ENCODE results near the gene LEKR1. TPM values are rescaled to one million over a fixed set of nuclear protein-coding genes. Genes with fewer than 3 reads are reported as not detected.

The LEKR1 gene
- total RNA-seq, 1 experiment from 2014 or later, result 5.1 TPM

DNA sequence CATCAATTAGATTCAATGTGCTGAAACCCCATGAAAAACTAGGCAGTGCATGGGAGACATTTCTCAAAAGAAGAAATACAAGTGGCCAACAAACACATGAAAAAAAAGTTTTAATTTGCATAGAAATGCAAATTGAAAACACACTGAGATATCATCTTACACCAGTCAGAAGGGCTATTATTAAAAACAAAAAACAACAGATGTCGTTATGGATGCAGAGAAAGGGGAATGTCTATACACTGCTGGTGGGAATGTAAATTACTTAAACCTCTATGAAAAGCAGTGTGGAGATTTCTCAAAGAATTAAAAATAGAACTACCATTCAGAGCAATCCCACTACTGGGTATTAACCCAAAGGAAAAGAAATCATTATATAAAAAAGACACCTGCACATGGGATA lies 235.1 kb downstream of the LEKR1 start:
- H3K9me3 Mint-ChIP-seq (ENCODE audit: low read depth, unreplicated experiment), result no peaks in the 10 kb centered on the region
- no peaks in the 10 kb centered on the region for H3K27me3 Mint-ChIP-seq (ENCODE audit: unreplicated experiment)
- no peak overlapping the region for H3K4me3 Mint-ChIP-seq (ENCODE audit: low read depth, unreplicated experiment)
- no peak overlapping the region for H3K27ac Mint-ChIP-seq (ENCODE audit: unreplicated experiment)
- no peak for DNase-seq
- no peaks in the 10 kb centered on the region for H3K36me3 Mint-ChIP-seq (ENCODE audit: insufficient read depth, unreplicated experiment)
- no TSS peak for BruUV-seq (replicated peaks)
- intact Hi-C loops (cut with micrococcal nuclease; ENCODE audit: unreplicated experiment), result no loop called here
- CTCF ChIA-PET, result interaction anchor here (1.4 kb wide), 1 partner anchor 9 kb away, joined by 3 read pairs; no protein-coding TSS in a partner anchor
- TF ChIP-seq, protein P1, sequence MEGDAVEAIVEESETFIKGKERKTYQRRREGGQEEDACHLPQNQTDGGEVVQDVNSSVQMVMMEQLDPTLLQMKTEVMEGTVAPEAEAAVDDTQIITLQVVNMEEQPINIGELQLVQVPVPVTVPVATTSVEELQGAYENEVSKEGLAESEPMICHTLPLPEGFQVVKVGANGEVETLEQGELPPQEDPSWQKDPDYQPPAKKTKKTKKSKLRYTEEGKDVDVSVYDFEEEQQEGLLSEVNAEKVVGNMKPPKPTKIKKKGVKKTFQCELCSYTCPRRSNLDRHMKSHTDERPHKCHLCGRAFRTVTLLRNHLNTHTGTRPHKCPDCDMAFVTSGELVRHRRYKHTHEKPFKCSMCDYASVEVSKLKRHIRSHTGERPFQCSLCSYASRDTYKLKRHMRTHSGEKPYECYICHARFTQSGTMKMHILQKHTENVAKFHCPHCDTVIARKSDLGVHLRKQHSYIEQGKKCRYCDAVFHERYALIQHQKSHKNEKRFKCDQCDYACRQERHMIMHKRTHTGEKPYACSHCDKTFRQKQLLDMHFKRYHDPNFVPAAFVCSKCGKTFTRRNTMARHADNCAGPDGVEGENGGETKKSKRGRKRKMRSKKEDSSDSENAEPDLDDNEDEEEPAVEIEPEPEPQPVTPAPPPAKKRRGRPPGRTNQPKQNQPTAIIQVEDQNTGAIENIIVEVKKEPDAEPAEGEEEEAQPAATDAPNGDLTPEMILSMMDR (IDR thresholded peaks at IDR 0.05; ENCODE audit: unreplicated experiment), result no peak
- H3K4me1 Mint-ChIP-seq (ENCODE audit: low read depth, unreplicated experiment), result no peaks in the 10 kb centered on the region

DNA sequence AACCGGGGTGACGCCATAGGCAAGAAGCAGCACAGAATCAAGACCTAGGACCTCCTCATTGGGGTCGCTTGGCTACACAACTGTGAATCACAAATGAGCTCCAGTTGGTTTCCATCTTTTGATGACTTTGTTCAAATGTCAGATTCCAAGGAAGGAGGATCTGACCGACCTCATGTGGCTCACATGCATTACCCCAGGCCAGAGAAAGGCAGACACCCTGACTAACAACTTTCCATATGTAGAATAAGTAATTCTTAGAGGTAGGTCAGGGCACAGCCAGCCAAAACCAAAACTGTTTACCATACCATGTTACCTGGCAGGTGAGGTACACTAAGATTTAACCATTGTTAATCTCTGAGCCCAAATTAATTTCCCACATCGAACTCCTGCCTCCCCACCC lies 237.3 kb downstream of the LEKR1 start:
- CTCF ChIA-PET, result interaction anchor here (0.7 kb wide), 2 partner anchors 18 to 1506 kb away, joined by 6 to 7 read pairs; no protein-coding TSS in a partner anchor
- H3K36me3 Mint-ChIP-seq (ENCODE audit: insufficient read depth, unreplicated experiment), result no peaks in the 10 kb centered on the region
- DNase-seq, result no peak
- TF ChIP-seq, protein P1 (IDR thresholded peaks at IDR 0.05; ENCODE audit: unreplicated experiment), result no peak
- H3K4me1 Mint-ChIP-seq (ENCODE audit: low read depth, unreplicated experiment), result no peaks in the 10 kb centered on the region
- H3K27me3 Mint-ChIP-seq (ENCODE audit: unreplicated experiment), result no peaks in the 10 kb centered on the region
- no peak overlapping the region for H3K27ac Mint-ChIP-seq (ENCODE audit: unreplicated experiment)
- H3K4me3 Mint-ChIP-seq (ENCODE audit: low read depth, unreplicated experiment), result no peak overlapping the region
- BruUV-seq (replicated peaks), result no TSS peak
- intact Hi-C loops (cut with micrococcal nuclease; ENCODE audit: unreplicated experiment), result no loop called here
- no peaks in the 10 kb centered on the region for H3K9me3 Mint-ChIP-seq (ENCODE audit: low read depth, unreplicated experiment)

- no peak for DNase-seq
- BruUV-seq (replicated peaks), result no TSS peak
- CTCF ChIA-PET, result interaction anchor here (0.7 kb wide), 2 partner anchors 17 to 1506 kb away, joined by 6 to 7 read pairs; no protein-coding TSS in a partner anchor
- Mint-ChIP-seq H3K4me3 (ENCODE audit: low read depth, unreplicated experiment) (no peak overlapping the region), H3K4me1 (ENCODE audit: low read depth, unreplicated experiment) (no peaks in the 10 kb centered on the region), H3K36me3 (ENCODE audit: insufficient read depth, unreplicated experiment) (no peaks in the 10 kb centered on the region), H3K27ac (ENCODE audit: unreplicated experiment) (no peak overlapping the region), H3K9me3 (ENCODE audit: low read depth, unreplicated experiment) (no peaks in the 10 kb centered on the region), H3K27me3 (ENCODE audit: unreplicated experiment) (no peaks in the 10 kb centered on the region)
- TF ChIP-seq, protein P1 (IDR thresholded peaks at IDR 0.05; ENCODE audit: unreplicated experiment), result no peak
- intact Hi-C loops (cut with micrococcal nuclease; ENCODE audit: unreplicated experiment), result no loop called here
Measured at GRCh38 chr3:157063926-157064325, 237.8 kb downstream of the LEKR1 start.

DNA sequence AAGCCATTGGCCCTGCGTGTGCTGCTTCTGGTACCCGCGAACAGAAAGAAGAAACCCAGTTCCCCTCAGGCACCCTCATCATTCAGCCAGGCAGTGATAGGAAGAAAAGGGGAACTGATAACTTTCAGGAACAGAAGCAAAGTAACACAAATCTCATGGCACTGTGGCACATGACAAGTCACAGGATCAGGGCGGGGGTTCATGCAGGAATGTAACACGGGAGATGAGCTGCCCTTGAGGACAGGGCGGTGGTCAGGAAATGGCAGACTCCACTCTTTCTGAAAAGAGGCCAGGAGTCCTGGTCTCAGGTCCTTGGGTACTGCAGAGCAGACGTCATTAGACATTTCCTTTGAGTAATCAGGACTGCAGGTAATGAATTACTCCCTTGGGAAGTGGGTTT lies 238.2 kb downstream of the LEKR1 start:
- no peak overlapping the region for H3K4me3 Mint-ChIP-seq (ENCODE audit: low read depth, unreplicated experiment)
- no peaks in the 10 kb centered on the region for H3K4me1 Mint-ChIP-seq (ENCODE audit: low read depth, unreplicated experiment)
- no peaks in the 10 kb centered on the region for H3K27me3 Mint-ChIP-seq (ENCODE audit: unreplicated experiment)
- H3K27ac Mint-ChIP-seq (ENCODE audit: unreplicated experiment), result no peak overlapping the region
- DNase-seq, result no peak
- intact Hi-C loops (cut with micrococcal nuclease; ENCODE audit: unreplicated experiment), result no loop called here
- no peaks in the 10 kb centered on the region for H3K36me3 Mint-ChIP-seq (ENCODE audit: insufficient read depth, unreplicated experiment)
- CTCF ChIA-PET, result interaction anchor here (0.7 kb wide), 2 partner anchors 17 to 1506 kb away, joined by 6 to 7 read pairs; no protein-coding TSS in a partner anchor
- TF ChIP-seq, protein P1 (IDR thresholded peaks at IDR 0.05; ENCODE audit: unreplicated experiment), result no peak
- BruUV-seq (replicated peaks), result no TSS peak
- H3K9me3 Mint-ChIP-seq (ENCODE audit: low read depth, unreplicated experiment), result no peaks in the 10 kb centered on the region
